Epidermal melanocyte (primary cell): ENCODE results near the gene LTK.

Experiments used
- DNase-seq: peaks from one replicate; pipeline ENCODE4 v3.0.0; 2011; ENCODE audit warnings: low spot score; ENCODE audit not compliant: insufficient read length

LTK gene

DNA sequence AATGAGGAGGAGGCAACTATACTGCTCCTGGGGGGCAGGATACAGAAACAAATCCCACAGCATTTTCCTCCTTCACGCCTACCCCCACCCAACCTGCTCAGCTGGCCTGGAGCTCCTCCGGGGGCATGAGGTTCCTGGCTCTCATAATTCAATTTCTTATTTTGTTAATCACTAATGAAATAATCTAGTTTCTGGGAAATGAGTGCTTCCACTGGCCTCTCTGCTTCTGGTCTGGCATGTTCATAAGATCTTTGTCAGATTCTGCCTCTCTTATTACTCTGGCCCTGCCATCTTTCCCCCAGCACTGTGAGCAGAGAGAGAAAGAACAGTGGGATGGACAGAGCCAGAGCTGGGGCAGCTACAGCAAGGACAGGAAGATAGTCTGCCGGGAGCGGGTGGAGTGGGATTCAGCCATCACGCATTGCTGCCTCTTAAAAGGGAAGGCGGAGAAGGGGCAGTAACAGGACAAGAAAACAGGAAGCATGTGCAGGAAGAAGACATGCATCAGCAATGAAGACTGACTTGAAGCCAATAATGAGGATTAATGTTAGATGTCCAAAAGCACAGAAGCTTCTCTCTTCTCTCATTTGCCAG is 16.8 kb upstream of the LTK start:
- no peak for DNase-seq

DNA sequence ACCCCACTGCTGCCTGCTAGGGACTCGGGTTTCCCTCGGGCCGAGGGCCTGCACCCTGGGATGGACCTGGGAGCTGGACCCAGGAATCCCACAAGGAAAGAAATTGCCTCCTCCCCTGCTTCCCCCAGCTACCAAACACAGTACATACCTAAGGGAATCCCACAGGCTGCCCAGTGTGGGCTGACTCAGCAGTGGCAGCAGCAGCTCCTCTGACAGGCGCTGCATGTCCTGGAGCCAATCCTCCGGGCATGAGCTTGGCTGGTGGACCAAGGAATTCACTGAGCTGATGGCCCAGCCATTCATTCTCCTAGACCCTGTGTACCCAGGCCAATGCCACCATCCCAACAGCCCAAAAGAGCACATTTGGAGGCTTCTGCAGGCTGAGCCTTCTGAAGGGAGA is 9.5 kb upstream of the LTK start:
- no peak for DNase-seq

DNA sequence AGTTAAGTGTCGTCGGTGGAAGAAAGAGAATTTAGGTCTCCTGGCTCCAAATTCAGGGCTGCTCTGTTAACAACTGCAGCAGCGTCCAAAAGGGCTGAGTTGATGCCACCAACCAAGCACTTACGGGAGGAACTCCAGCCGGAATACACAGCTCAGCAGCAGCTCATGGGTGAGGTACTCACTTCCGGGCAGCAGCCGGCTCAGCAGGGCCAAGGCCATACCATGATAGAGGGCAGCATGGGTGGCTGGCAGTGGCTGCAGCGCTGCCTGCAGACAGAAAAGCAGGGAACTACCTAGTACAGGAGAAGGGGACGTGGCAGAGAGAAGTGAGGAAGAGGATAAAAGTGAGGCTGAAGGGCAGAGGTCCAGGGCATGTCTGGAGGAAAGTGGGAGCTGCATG is 8.0 kb upstream of the LTK start:
- no peak for DNase-seq

DNA sequence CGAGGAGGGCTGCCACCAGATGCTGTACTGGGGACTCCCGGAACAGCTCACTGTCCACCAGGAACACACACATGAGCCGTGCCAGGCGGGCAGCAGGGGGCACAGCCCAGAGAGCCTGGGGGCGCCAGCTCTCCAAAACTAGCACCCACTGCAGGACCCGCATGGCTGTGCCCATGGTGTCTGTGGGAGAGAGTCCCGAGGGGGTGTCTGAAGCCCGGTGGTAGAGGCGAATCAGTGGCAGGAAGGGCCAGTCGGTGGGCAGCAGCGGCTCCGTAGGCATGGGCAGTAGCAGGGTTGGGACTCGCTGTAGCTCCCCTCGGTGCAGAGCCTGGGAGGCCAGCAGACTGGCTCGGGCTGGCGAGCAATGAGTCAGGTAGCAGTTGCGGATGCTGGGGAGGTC is 7.0 kb upstream of the LTK start:
- DNase-seq, result no peak

DNA sequence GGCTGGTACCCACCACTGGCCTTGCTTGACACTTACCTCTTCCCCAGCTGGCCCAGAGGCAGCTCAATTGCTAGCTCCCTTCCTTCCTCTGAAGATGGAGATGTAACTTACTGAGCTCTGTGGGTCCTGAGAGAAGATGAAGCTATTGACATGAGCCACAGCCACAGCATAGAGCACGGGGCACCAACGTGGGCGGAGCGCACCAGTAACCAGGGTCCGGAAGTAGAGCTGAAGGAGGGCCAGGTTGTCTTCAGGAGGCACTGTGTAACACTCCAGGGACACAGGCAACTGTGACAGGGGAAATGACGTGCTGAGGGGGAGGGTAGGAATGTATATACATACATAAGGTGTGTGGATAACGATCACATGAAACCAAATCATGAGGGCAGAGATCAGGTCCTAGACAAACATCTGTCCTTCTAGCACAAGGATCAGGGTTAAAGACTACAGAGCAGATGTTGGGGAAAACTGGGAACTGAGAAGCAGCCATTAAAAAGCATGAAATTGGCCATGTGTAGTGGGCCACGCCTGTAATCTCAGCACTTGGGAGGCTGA is 4.3 kb upstream of the LTK start:
- no peak for DNase-seq

DNA sequence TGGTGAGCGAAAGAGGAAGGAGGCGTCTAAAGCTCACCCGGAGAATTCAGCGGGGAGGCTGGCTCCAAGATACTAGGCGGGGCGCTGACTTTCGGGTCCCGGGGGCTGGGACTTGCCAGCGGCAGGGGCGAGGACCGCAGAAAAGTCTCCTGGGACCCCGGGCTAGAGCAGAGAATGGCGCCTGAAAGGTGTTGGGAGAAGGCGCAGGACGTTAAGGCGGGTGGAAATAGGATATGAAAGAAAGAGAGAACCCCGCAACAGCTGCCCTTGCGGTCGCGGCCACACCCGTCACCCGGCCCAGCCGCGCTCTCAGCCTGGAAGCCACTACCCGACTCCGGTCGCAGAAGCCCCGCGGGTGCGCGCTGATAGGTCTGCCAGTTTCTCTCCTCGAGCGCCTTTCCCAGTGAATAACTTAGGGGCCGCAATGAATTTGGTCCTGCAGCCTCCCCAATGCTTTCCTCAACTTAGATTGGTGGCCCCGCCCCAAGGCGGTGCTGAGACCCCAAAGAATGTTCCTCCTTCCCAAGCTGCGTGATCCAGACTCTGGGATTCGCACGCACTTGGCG is 604 bp downstream of the LTK start:
- DNase-seq, result no peak

DNA sequence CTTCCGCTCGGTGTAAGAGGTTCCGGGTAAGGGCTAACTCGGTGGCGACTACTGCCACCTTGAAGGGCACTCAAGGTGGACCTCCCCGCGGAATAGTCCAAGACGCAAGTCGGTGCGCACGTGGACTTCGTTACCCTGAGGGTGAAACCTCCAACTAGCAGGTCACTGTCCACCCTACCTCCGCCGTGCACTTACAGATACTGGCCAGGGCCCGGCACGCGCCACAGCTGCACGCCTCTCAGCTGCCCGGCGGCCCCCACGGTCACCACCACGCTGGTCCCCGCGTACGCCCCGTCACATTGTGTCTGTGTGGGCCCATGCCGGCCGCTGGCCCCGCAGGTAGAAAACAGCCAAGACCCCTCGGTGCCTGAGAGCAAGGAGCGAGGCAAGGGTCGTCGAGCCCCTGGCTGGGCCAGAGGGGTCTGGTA is 1.1 kb downstream of the LTK start:
- DNase-seq, result no peak

DNA sequence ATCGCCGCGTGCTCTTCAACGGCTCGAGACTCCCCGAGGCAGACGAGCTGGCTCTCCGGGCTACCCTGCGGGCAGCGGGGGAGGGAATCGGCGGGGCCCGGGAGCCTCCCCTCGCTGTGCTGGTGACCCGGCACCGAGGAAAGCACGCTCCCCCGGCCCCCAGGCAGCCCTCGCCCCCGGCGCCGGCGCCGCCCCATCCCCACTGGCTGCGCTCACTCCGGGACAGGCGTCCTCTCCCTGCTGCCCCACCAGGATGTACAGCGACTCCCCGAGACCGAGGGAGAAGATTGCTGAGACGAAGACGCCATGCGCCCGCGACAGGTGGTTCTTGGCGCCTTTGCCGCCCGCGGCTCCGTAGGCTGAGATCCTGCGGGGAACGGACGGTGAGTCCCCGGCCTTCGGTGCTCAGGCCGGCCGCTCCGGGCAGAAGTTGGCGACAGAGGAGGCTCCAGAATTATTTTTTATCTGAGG is 1.7 kb downstream of the LTK start:
- DNase-seq, result no peak

DNA sequence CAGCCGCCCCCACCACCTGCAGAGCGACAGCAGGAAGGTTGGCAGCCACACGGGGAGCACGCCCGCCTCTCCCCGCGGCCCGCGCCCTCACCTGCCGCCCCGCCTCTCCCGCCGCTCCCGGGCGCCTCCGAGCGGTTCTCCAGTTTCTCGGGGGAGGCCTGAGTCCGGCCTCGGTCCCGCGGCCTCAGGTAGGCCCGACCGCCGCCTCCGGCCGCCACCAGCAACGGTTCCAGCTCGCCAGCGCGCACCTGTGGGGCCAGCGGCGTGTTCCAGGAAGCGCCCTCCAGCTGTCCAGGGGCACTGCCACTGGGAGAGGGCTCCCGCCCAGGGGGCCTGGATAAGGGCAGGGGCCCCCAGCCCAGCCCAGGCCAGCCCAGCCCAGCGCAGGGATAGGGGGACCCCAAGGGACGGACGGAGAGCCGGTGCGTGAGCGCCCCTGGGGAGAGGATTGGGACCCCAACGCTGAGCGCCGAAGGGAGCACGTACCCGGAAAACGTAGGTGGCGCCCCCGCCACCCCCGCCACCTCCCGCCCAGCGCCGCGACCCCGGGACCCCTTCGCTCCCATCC is 2.2 kb downstream of the LTK start:
- DNase-seq, result no peak

DNA sequence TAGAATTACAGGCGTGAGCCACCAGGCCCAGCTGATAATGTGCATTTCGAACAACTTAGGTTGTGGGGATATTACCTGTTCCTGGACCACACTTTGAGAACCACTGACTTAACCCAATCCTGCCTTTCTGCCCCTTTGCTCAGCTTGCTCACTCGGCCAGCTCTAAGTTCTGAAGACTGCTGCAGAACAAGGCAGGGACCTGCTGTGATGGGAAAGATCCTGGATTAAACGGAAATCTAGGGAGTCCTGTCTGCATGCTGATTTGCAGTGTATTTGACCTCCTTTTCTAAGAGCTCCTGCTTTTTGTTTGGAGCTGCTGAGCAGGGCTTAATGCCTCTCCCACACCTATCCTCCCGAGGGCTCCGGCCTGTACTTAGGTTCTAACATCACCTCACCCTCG is 2.9 kb downstream of the LTK start:
- DNase-seq, result no peak

DNA sequence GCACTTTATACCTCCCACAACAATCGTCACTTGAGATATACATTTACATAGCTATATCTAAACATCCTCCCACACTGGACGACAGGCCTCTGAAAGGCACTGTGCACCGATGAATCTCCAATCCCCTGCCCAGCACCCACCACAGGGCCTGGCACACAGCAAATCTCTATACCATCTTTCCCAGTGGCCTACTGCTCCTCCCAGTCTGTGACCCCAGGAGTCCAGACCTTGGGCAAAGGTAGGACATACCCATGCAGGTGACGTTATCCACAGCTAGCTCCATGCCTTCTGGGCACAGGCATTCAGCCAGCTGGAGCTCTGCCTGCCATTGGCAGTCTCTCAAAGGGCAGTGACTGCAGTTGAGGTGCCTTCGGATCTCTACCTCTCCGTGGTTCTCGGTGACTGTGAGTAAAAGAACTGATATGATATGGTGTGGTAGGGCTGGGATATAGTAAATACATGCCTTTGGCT is 5.8 kb downstream of the LTK start:
- DNase-seq, result no peak

DNA sequence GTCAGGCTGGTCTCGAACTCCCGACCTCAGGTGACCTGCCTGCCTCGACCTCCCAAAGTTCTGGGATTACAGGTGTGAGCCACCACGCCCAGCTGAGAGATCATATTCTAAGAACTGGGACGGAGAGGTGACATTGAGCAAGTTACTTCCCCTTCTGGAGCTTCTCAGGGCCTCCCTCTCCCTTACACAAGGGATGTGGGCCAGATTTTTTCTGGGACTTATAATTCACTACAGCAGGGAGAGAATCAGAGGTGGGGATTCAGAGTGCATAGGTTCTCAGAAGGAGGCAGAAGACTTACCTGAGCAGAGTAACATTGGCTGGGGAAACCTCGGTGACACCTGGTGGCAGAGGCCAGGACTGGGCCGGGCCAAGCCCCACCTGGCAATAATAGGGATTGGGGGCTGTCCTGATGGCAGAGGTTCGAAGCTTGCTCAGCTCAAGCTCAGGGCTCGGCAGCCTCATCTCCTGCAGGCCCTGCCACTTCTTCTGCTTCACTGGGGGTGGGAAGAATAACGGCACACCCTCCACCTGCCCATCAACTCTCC is 6.8 kb downstream of the LTK start:
- DNase-seq, result no peak

DNA sequence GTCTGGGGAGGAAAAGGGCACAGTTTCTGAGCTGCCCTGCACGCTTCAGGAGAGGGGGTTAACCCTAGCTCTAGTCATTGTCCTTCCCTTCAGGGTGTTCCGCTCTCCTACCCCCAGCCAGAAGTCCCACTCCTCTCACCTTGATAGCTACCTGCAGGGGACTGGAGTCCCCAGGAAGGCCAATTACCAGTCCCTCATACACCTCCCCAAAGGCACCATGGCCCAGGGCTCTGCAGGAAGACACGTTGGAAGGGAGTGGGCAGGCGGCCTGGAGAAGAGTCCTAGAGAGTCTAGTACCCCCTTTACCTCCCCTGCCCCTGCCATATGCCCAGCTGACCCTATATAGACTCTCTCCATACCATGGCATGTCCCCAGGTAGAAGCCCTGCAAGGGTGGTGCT is 7.9 kb downstream of the LTK start:
- no peak for DNase-seq

DNA sequence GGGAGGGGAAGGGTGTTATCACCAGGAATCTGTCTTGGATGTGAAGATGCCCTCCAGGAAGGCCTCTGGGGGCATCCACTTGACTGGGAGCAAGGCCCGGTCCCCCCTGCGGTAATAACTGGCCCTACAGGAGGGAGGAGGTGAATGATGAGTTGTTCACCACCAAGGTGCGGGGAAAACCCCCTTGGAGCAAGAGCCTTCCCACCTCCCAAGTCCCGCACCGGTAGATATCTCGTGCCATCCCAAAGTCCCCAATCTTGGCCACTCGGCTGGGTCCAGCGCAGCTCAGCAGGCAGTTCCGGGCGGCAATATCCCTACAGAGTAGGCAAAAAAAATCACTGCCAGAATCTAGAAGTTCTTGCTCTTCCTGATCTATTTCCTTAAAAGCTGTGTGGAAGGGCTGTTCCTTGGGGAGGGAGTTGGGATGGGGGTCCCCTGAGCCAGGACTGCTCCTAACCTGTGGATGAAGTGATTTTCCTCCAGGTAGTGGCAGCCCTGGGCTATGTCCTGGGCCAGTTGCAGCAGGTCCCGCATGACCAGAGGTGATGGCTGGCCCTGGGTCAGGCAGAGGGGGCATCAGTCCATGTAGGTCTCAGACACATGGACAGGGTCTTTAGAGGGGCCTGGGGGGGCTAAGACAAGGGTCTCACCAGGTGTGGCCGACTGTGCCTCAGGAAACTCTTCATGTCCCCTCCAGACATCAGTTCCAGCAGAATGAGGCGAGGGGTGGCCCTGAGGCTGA is 8.7 kb downstream of the LTK start:
- no peak for DNase-seq

DNA sequence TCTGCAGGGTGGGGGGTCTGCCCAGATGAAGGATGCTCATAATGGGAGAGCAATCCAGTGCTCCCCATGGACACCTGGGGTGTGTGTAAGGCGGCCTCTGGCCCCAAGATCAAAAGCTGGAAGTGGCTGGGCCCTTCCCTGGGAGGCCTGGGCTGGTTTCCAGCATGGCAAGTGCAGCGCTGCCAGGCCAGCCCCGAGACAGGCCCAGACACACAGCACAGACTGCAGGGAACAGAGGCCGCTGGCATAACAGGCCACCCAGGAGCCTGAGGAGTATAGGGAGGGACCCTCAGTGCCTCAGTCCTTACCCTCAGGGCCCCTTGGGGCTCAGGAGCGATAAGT is 10.0 kb downstream of the LTK start:
- no peak for DNase-seq

DNA sequence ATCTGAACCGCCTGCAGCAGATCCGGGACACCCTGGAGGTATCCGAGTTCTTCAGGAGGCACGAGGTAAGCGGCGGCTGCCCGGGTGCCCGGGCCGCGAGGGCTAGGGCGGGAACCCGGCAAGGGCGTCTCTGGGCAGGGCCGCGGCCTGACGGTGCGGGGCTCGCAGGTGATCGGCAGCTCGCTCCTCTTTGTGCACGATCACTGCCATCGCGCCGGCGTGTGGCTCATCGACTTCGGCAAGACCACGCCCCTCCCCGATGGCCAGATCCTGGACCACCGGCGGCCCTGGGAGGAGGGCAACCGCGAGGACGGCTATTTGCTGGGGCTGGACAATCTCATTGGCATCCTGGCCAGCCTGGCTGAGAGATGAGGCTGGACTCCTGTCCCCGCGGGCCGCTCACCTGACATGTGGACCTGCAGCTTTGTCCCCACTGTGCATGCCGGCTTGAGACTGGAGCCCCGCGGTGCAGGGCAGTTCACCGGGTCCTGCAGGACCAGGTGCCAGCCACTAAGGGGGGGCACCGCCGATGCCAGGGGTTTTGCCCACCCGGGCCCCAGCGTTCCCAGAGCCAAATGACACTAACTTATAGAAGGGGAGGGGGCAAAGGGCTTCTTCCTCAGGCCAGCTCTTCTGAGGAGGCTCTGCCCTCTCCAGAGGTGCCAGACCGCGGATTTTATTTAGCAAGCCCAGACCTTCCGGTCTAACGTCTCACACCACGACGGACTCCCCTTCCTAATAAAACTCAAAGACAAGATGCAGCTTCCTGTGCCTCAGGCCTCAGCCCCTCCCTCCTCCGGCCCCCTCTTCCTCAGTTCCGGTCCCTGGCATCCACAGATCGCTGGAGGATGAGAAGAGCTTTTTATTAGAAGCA is 10.6 kb downstream of the LTK start:
- no peak for DNase-seq

DNA sequence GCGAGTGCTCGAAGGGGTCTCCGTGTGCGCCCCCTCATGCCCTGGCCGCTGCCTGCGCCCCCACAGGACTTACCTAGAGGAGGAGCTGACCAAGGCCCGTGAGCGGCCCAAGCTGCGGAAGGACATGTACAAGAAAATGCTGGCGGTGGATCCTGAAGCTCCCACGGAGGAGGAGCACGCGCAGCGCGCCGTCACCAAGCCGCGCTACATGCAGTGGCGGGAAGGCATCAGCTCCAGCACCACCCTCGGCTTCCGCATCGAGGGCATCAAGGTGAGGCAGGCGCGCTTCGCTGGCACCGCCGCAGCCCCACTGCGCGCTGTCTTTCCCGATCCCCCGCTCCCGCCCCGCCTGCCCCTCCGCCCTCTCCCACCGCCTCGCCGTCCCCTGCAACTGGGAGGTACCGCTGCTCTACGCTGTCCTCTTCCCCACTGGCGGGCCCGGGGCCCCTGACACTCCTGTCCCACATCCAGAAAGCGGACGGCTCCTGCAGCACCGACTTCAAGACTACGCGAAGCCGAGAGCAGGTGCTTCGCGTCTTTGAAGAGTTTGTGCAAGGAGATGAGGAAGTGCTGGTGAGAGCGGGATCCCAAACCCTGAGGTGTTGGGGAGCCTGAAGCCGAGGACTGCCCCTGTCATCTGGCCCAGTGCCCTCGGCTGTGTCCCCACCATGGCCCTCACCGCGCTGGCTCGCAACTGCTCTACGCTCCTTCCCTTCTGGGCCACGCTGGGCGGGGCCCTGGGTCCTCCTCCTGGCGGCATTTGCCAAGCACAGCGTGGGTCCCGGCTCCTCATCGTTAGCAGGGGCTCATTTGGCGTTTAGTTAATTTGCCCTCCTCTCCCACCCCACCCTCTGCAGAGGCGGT is 11.5 kb downstream of the LTK start:
- DNase-seq, result no peak

DNA sequence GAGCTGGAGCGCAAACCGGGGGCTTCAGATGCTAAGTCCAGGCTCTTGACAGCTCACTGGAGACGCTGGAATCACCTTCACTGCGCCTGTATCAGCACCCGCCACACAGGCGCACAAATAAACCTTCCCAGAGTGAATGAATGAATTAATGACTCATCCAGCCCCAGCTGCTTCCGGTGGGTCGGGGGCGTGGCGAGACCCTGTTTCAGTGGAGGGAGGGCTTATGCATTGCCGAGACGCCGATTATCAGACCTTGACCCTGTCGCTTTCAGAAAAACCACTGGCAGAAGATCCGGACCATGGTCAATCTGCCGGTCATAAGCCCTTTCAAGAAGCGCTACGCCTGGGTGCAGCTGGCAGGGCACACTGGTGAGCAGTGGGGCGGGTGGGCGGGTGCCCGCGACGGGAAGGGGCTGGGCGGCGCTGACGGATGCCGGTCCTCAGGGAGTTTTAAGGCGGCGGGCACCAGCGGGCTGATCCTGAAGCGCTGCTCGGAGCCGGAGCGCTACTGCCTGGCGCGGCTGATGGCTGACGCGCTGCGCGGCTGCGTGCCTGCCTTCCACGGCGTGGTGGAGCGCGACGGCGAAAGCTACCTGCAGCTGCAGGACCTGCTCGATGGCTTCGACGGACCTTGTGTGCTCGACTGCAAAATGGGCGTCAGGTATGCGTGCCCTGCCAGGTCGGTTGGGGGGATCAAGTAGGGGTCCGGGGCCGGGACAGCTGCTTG is 12.3 kb downstream of the LTK start:
- DNase-seq, result no peak

DNA sequence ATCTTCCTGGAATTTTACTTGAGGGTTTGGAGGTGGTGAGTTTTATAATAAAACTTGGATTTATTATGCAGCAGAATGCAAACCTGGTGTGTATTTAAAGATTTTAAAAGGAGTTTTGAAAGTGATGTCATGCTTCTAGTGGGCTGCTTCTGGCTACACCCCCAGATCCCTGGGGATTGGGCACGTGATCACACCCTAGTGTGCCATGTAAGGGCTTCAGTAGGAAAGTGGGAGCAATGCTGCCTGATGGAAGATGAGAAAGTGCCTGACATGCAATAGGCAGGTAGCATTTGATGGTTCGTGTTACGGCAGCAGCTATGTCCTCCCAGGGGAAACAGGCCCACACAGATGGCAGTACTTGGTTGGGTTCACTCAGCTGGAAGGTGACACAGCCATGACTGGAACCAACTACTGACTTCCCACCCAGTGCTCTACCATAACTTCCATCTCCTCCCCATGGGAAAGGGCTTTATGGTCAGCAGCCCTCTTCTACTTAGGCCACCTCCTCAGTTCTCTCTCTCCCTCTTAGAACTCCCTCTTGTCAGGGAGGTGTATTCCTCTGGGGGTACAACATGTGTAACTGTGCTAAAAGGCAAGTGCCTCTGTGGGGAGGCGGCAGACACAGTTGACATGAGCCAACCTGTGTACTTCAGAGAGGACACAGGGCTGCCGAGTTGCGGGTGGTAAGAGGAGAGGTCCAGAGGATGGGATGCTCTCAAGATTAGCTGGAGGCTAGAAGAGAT is 14.3 kb downstream of the LTK start:
- no peak for DNase-seq
